ENCODE results near the gene PLEKHG2. TPM values are rescaled to one million over a fixed set of nuclear protein-coding genes. Genes with fewer than 3 reads are reported as not detected.
A peak's percentile ranks its signal among the peaks of the same experiment; 100 is the strongest.

The PLEKHG2 gene
- polyA plus RNA-seq, 2 of the 4 experiments (the other 2 are of a cell fraction): 21.6 to 41.7 TPM

DNA sequence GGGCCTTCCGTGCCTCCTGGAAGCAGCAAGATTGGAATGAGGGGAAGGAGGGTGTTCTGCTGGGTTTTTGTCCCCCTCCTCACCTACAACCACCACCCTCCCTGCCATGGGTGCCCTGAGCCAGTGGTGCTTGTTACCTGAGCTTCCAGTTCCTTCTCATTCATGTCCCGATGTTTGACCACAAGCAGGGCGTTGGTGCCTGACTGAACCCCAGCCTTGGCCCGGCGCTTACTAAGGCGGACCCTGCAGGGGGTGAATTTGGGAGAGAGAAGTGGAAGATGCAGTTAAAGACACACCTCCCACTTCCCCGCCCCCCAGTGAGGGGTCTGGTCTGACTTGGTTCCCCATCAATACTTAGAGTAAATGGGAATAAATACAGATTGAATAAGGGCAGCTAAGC, 25.9 kb upstream of the PLEKHG2 start:
- POLR2A ChIA-PET: no interaction called here
- no peak for TF ChIP-seq ZFP36 (IDR thresholded peaks at IDR 0.05; ENCODE audit: borderline replicate concordance, partially characterized antibody)
- TF ChIP-seq FOXS1 (CRISPR knock-in tag; IDR thresholded peaks at IDR 0.05): no peak
- no peak for TF ChIP-seq HOXB13 (CRISPR knock-in tag; IDR thresholded peaks at IDR 0.05; ENCODE audit: low read depth)
- TF ChIP-seq ESRRA (IDR thresholded peaks at IDR 0.05; ENCODE audit: borderline replicate concordance, low read length): no peak; the same call in 1 of the 2 replicates
- TF ChIP-seq, protein P1, sequence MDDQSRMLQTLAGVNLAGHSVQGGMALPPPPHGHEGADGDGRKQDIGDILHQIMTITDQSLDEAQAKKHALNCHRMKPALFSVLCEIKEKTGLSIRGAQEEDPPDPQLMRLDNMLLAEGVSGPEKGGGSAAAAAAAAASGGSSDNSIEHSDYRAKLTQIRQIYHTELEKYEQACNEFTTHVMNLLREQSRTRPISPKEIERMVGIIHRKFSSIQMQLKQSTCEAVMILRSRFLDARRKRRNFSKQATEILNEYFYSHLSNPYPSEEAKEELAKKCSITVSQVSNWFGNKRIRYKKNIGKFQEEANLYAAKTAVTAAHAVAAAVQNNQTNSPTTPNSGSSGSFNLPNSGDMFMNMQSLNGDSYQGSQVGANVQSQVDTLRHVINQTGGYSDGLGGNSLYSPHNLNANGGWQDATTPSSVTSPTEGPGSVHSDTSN (IDR thresholded peaks at IDR 0.05): no peak
- TF ChIP-seq MAFK (IDR thresholded peaks at IDR 0.05; ENCODE audit: partially characterized antibody): no peak
- no peak for TF ChIP-seq SREBF2 (IDR thresholded peaks at IDR 0.05)
- TF ChIP-seq HEYL (CRISPR knock-in tag; IDR thresholded peaks at IDR 0.05): no peak
- TF ChIP-seq KDM5A (IDR thresholded peaks at IDR 0.05): no peak
- no peak for TF ChIP-seq CEBPB (IDR thresholded peaks at IDR 0.05)
- TF ChIP-seq HDAC2 (IDR thresholded peaks at IDR 0.05): no peak
- TF ChIP-seq NPAS2 (CRISPR knock-in tag; IDR thresholded peaks at IDR 0.05; ENCODE audit: borderline replicate concordance): no peak
- no peak for TF ChIP-seq TP53 (CRISPR knock-in tag; IDR thresholded peaks at IDR 0.05)
- H3K4me3 ChIP-seq: no peak overlapping the region
- CTCF ChIA-PET: interaction anchor here (1.2 to 5.4 kb wide), 6 partner anchors 8 to 456 kb away, joined by 3 to 50 read pairs (median 4); partner anchors contain the start of genes MRPS12, PLEKHG2 and SARS2
- DNase-seq (ENCODE audit: low read depth in 1 of 2, low spot score in 1 of 2): no peak
- no peak overlapping the region for H3K27ac ChIP-seq
- no peak for FAIRE-seq
- H3K4me2 ChIP-seq: no peak overlapping the region
- ATAC-seq: no peak
- WGBS (ENCODE audit: missing lambda C conversion rate): 92% methylated on average over 7 of the region's 7 CpGs
- H3K4me1 ChIP-seq: peaks cover 8% of the 10 kb centered on the region; the same call in 2 of the 3 replicates
- no peaks in the 10 kb centered on the region for H3K9me3 ChIP-seq

DNA sequence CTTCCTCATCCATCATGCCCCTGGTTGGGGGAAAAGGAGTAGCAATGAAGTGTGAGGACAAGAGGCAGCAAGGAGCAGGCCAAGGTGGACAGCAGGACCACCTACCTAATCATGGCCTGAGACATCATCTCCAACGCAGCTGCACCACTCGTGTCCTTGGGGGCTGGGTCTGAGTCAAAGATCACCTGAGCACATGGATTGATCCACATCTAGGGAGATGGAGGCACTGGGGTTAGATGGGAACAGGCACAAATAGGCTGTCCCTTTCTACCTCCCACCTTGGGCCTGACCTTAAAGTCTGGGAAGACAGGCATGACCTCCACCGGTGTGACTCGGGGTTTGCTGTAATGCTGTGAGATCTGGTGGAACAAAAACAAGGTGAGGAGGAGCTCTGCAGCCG, 23.8 kb upstream of the PLEKHG2 start:
- DNase-seq (ENCODE audit: low read depth in 1 of 2, low spot score in 1 of 2) (no peak), FAIRE-seq (peak; percentile 18), ATAC-seq (no peak)
- no peak overlapping the region for H3K4me2 ChIP-seq
- H3K27ac ChIP-seq: no peak overlapping the region
- ChIA-PET CTCF (interaction anchor here (1.1 to 21.4 kb wide), 7 partner anchors 9 to 61 kb away, joined by 3 to 457 read pairs (median 12); partner anchors contain the start of genes PLEKHG2 and RPS16), POLR2A (no interaction called here)
- TF ChIP-seq, protein P2, sequence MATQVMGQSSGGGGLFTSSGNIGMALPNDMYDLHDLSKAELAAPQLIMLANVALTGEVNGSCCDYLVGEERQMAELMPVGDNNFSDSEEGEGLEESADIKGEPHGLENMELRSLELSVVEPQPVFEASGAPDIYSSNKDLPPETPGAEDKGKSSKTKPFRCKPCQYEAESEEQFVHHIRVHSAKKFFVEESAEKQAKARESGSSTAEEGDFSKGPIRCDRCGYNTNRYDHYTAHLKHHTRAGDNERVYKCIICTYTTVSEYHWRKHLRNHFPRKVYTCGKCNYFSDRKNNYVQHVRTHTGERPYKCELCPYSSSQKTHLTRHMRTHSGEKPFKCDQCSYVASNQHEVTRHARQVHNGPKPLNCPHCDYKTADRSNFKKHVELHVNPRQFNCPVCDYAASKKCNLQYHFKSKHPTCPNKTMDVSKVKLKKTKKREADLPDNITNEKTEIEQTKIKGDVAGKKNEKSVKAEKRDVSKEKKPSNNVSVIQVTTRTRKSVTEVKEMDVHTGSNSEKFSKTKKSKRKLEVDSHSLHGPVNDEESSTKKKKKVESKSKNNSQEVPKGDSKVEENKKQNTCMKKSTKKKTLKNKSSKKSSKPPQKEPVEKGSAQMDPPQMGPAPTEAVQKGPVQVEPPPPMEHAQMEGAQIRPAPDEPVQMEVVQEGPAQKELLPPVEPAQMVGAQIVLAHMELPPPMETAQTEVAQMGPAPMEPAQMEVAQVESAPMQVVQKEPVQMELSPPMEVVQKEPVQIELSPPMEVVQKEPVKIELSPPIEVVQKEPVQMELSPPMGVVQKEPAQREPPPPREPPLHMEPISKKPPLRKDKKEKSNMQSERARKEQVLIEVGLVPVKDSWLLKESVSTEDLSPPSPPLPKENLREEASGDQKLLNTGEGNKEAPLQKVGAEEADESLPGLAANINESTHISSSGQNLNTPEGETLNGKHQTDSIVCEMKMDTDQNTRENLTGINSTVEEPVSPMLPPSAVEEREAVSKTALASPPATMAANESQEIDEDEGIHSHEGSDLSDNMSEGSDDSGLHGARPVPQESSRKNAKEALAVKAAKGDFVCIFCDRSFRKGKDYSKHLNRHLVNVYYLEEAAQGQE (IDR thresholded peaks at IDR 0.05): no peak
- no peak for TF ChIP-seq NPAS2 (CRISPR knock-in tag; IDR thresholded peaks at IDR 0.05; ENCODE audit: borderline replicate concordance)
- TF ChIP-seq TFCP2L1 (CRISPR knock-in tag; IDR thresholded peaks at IDR 0.05): 0 out of 2 replicates have a peak, but pooled peaks have one; percentile 20
- TF ChIP-seq POLR2A (IDR thresholded peaks at IDR 0.05; ENCODE audit: low read length): no peak
- no peak for TF ChIP-seq RCOR1 (IDR thresholded peaks at IDR 0.05; ENCODE audit: low read depth, low read length)
- TF ChIP-seq EHMT2 (IDR thresholded peaks at IDR 0.05; ENCODE audit: low read depth): no peak
- TF ChIP-seq ZSCAN20 (CRISPR knock-in tag; IDR thresholded peaks at IDR 0.05): no peak
- no peaks in the 10 kb centered on the region for H3K9me3 ChIP-seq
- H3K4me3 ChIP-seq: no peak overlapping the region
- H3K4me1 ChIP-seq: peaks cover 15% of the 10 kb centered on the region; the same call in 2 of the 3 replicates
- 90% methylated on average over 5 of the region's 5 CpGs for WGBS (ENCODE audit: missing lambda C conversion rate)

All from A549 (cell line).